Endothelial cell (in vitro differentiated cells): Measurements from ENCODE around the gene GAK. TPM values are rescaled to one million over a fixed set of nuclear protein-coding genes. Genes with fewer than 3 reads are reported as not detected.

Experiments
- DNase-seq: peaks from one replicate; pipeline ENCODE4 v3.0.0; 2021; ENCODE audit warnings: low spot score
- H3K27ac Mint-ChIP-seq: one replicate; pipeline ENCODE4 v1.8.0; 2021; ENCODE audit warnings: mixed read lengths, inconsistent platforms; ENCODE audit not compliant: unreplicated experiment
- H3K27me3 Mint-ChIP-seq: one replicate; pipeline ENCODE4 v1.8.0; 2021; ENCODE audit warnings: mild to moderate bottlenecking, moderate library complexity, mixed read lengths, inconsistent platforms; ENCODE audit not compliant: unreplicated experiment
- H3K36me3 Mint-ChIP-seq: one replicate; pipeline ENCODE4 v1.8.0; 2021; ENCODE audit warnings: mild to moderate bottlenecking, low read depth, mixed read lengths, inconsistent platforms; ENCODE audit not compliant: unreplicated experiment
- H3K4me1 Mint-ChIP-seq: one replicate; pipeline ENCODE4 v1.8.0; 2021; ENCODE audit warnings: mild to moderate bottlenecking, mixed read lengths, inconsistent platforms; ENCODE audit not compliant: unreplicated experiment
- H3K4me3 Mint-ChIP-seq: one replicate; pipeline ENCODE4 v1.8.0; 2021; ENCODE audit warnings: mild to moderate bottlenecking, mixed read lengths, inconsistent platforms; ENCODE audit not compliant: unreplicated experiment
- H3K9me3 Mint-ChIP-seq: one replicate; pipeline ENCODE4 v1.8.0; 2021; ENCODE audit warnings: mixed read lengths, inconsistent platforms; ENCODE audit not compliant: unreplicated experiment
- CTCF ChIP-seq: fragments of 200-600 bp; sonication (generic); IDR thresholded peaks from one replicate; pipeline ENCODE4 v1.5.0; 2021; ENCODE audit warnings: antibody characterized with exemption; ENCODE audit not compliant: unreplicated experiment
- total RNA-seq: library from RNA; stranded (reverse); fragmentation: NEBNext Ultra II Directional; extraction: Animal tissue kit (Norgen Biotek cat#: 25700); gene quantifications from one replicate; pipeline ENCODE4 v1.2.1, GENCODE V29; 2021; ENCODE audit not compliant: unreplicated experiment

Gene GAK
- total RNA-seq, 1 donor from 2014 or later: 112 TPM

- H3K27me3 Mint-ChIP-seq: peaks cover 8% of the 10 kb centered on the region
- H3K36me3 Mint-ChIP-seq: peaks cover 24% of the 10 kb centered on the region
- peak overlapping the region; percentile 34 for H3K27ac Mint-ChIP-seq
- peaks cover 5% of the 10 kb centered on the region for H3K4me1 Mint-ChIP-seq
- no peak for DNase-seq
- TF ChIP-seq CTCF: no peak
- peak overlapping the region; percentile 77 for H3K4me3 Mint-ChIP-seq
- H3K9me3 Mint-ChIP-seq: no peaks in the 10 kb centered on the region
Observed at GRCh38 chr4:887034-887763, 44.9 kb downstream of the GAK start.

GRCh38 chr4:886244-886643 is 45.9 kb downstream of the GAK start:
- DNase-seq: no peak
- Mint-ChIP-seq H3K4me1 (peaks cover 5% of the 10 kb centered on the region), H3K27ac (peak overlapping the region; percentile 68), H3K9me3 (no peaks in the 10 kb centered on the region), H3K27me3 (peaks cover 8% of the 10 kb centered on the region), H3K4me3 (peak overlapping the region; percentile 77), H3K36me3 (peaks cover 24% of the 10 kb centered on the region)
- no peak for TF ChIP-seq CTCF

DNA sequence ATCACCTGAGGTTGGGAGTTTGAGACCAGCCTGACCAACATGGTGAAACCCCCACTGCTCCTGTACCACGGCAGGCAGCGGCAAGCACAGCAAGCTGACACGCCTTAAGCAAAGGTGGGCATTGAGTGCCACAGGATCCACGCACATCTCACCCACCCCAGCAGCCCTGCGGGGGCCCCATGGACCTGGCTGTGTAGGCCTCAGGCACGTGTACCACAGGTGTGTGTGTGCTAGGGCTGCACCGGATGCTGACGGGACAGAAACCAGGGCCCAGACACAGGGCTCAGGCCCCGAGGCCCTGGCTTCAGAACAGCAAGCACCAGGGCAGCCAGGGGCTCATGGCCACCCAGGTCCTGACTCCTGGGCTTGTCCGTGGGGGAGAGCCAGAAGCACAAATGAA is 46.8 kb downstream of the GAK start:
- no peak for TF ChIP-seq CTCF
- Mint-ChIP-seq H3K4me3 (no peak overlapping the region), H3K36me3 (peaks cover 21% of the 10 kb centered on the region), H3K27ac (no peak overlapping the region), H3K27me3 (peaks cover 8% of the 10 kb centered on the region), H3K9me3 (no peaks in the 10 kb centered on the region), H3K4me1 (peaks cover 5% of the 10 kb centered on the region)
- no peak for DNase-seq

GRCh38 chr4:884896-885295 is 47.2 kb downstream of the GAK start:
- H3K27ac Mint-ChIP-seq: no peak overlapping the region
- no peak for TF ChIP-seq CTCF
- peaks cover 26% of the 10 kb centered on the region for H3K36me3 Mint-ChIP-seq

GRCh38 chr4:884259-884658 is 47.9 kb downstream of the GAK start:
- Mint-ChIP-seq H3K4me3 (peak overlapping the region; percentile 60), H3K9me3 (no peaks in the 10 kb centered on the region), H3K36me3 (peaks cover 32% of the 10 kb centered on the region), H3K27me3 (peaks cover 8% of the 10 kb centered on the region), H3K4me1 (peaks cover 6% of the 10 kb centered on the region), H3K27ac (peak overlapping the region; percentile 37)
- no peak for TF ChIP-seq CTCF
- no peak for DNase-seq

More at GRCh38 chr4:884896-885295, 47.2 kb downstream of the GAK start:
- DNase-seq: no peak
- H3K9me3 Mint-ChIP-seq: no peaks in the 10 kb centered on the region
- H3K4me1 Mint-ChIP-seq: peaks cover 5% of the 10 kb centered on the region
- H3K27me3 Mint-ChIP-seq: peaks cover 8% of the 10 kb centered on the region
- no peak overlapping the region for H3K4me3 Mint-ChIP-seq
